HTERT RPE-1 (cell line): ENCODE data around the gene MBOAT2.

Experiments used
- in situ Hi-C: fragments of 300-500 bp; cut with MboI; formaldehyde crosslinking; loops from 4 replicates; pipeline ENCODE4 v1.14.3; 2020; ENCODE audit warnings: low sequenced_read_pairs

MBOAT2 gene

DNA sequence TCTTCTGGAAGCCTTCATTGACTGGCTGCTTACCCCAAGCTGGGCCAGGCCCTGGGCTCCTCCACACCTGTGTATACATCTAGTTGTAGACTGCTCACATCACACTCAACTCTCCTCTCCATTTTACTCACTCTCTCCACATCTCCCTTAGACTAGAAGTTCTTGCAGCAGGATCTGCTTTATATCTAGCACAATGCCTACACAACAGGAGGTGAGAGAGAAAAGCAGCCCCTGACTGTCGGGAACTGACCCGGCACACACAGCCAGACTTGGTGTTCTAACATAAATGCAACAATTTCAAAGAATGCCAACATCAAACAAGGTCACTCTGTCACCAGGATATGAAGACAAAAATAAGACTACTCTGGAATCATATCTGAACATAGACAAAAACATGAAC, 172.0 kb downstream of the MBOAT2 start:
- in situ Hi-C loops: no loop called here

DNA sequence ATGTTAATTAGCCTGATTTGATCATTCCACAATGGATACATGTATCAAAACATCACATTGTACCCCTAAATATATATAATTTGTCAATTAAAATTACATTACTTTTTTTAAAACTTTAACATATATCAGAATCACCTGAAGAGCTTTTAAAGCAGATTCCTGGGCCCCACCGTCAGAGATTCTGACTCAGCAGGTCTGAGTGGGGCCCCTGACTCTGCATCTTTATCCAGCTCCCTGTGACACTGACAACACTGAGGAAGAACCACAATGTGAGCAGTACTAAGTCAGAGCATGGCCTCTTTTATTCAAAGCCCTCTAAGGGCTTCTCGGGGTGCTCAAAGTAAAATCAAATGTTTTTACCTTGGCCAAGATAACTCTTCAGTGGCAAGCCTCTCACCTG, 175.8 kb downstream of the MBOAT2 start:
- in situ Hi-C loops: no loop called here

DNA sequence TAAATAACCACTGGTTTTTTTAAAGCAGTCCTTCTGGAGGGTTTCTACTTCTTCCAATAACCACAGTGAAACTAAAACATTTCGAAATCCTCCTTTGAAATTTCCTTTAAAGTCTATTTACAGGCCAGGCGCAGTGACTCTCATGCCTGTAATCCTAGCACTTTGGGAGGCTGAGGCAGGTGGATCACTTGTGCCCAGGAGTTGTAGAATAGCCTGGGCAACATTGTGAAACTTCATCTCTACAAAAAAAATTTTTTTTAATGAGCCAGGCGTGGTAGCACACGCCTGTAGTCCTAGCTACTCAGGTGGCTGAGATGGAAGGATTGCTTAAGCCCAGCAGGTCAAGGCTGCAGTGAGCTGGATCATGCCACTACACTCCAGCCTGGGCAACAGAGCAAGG, 181.3 kb downstream of the MBOAT2 start:
- in situ Hi-C loops: no loop called here

DNA sequence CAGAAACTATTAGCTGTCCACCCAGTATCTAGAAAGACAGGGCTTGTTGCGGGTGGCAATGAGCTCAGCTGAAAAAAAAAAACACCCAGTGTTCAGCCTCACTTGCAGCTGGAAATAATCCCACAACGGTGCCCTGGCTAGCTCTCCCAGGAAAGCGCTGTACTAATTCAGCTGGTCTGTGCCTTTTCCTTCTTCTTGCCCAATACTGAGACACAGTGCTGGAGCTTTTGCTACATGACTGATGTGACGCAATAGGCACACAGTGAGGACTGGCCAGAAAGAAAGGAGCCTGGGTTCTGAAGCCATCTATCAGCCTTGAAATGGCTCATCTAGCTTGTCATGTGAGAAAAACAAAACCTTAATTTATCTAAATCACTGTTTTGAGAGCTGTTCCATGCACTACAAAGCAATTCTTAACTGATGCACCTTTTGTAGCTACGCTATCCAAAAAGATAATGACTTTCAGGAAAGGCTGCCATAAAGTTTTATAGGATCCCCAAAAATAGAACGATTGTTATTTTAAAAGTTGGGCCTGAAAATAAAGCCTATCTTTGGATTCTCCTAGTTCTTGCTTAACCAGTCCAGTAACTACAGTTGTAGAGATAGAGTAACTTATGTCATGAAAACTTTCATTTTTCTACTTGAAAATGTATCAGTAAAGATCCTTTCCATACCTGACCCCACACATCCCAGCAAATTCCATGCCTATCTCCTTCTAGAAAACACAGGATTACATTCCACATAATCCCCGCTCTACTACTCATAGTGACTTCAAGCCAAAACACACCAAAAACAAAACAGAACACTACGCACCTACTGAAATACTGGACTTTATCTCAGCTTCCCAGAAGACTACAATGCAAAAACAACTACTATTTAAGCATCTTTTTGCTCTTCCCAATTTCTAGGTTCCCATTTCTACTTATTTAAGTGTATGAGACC, 181.9 kb downstream of the MBOAT2 start:
- in situ Hi-C loops: no loop called here

DNA sequence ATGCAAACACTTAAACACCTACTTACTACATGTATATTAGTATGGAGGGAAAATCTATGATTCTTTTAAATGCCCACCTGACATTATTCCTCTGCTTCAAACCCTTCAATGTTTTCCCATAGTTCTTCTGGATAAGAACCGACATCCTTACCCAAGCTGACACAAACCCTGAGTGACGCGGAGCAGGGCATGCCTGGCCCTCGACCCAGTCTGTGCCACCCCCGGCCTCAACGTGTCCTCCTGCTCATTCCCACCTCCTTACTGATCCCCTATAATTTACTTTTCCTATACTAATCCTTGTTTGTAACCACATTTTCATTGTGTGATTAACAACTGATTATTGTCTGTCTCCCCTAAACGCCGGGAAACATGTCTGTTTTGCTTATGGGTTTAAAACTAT, 183.5 kb downstream of the MBOAT2 start:
- in situ Hi-C loops: no loop called here

DNA sequence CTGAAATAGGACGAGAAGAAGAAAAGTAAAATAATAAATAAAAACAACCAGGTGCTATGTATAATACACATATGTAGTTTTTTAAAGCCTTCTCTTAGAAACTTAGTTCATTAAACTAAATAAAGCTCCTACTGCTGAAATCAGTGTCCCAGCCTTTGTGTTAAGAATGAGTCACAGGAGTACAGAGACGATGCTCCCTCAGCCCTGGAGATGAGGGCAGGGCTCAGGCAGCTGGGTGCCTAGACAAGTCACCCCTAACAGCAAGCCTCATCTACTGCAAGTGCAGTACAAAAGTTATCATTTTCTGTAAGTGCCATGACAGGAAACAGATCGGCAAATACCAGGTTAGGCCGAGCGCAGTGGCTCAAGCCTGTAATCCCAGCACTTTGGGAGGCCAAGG, 184.3 kb downstream of the MBOAT2 start:
- in situ Hi-C loops: no loop called here

DNA sequence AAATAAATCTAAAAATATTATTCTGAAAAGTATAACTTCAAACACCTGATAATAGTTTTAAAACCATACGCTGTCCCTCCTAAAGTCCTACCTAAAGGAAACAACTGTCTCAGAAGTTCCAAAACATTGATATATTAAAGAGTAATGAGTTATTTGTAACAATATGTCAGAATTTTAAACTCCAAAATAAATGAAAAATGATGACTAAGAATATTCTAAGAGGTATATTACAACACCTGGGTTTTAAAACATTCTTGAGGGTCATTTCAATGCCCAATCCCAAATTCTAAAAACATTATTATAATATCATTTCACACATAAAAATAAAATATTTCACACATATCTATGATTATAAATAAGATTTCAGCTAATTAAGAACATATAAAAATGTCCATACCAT, 186.3 kb downstream of the MBOAT2 start:
- in situ Hi-C loops: no loop called here

DNA sequence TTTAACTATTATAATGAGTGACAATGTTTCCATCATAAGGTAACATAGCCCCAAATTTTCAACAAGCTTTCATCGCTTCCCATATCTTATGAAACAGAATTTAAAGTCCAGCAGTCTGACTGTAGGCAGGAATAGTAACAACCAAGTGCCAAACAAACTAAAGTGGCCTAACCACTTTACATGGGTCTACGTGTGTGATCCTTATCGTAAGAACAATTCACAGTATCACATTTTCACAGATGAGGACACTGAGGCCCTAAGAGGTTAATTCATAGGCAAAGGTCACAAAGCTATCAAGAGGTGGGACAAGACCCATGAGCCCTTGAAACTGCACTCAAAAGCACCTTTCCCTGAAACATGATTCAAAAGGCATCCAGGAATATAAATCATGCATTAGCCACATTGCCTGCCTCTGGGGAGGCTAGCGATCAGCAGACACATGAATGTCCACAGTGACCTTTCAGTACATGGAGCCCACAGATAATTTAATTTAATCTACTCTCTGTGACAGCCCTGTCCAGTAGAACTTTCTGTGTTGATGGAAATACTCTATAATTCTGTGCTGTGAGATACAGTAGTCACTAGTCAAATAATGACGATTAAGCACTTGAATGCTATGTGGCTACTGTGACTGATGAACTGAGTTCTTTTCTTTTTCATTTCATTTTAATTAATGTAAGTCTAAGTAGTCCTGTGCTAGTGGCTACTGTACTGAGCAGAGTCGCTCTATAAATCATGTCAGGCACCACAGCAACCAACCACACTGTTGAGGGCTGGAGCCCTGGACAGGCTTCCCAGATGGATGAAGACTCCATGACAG, 196.4 kb downstream of the MBOAT2 start:
- in situ Hi-C loops: no loop called here

DNA sequence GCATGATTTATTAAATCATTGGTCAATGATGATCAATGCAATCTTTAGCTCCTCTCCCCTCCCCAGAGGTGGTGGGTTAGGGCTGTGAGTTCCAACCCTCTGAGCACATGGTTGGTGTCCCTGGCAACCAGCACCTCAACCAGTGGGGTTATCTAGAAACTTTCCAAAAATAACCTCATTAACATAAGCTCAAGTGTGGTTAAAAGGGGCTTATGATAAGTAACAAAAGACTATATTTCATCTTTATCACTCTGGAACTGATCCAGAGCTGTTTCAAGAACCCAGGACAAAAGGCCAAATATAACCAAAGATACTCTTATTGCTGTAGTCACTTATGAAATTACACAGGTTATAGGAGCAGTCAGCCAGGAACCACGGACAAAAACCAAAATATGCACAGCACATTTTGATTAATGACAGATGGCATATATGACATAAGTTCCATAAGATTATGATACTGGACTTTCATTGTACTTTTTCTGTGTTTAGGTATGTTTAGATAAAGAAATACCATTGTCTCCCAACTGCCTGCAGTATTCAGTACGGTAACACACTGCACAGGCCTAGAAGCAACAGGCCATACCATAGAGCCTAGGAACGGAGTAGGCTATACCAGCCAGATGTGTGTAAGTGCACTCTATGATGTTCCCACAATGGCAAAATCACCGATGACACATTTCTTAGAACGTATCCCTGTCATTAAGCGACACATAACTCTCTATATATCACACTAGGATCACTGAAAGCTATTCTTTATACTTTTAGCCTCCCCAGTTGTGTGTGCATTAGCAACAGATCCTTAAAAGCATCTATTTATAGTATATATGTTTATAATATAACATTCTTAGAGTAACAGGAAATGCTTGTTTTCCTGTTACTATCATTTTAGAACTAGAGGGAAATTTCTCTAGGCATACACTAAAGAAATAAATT, 197.9 kb downstream of the MBOAT2 start:
- in situ Hi-C loops: no loop called here

DNA sequence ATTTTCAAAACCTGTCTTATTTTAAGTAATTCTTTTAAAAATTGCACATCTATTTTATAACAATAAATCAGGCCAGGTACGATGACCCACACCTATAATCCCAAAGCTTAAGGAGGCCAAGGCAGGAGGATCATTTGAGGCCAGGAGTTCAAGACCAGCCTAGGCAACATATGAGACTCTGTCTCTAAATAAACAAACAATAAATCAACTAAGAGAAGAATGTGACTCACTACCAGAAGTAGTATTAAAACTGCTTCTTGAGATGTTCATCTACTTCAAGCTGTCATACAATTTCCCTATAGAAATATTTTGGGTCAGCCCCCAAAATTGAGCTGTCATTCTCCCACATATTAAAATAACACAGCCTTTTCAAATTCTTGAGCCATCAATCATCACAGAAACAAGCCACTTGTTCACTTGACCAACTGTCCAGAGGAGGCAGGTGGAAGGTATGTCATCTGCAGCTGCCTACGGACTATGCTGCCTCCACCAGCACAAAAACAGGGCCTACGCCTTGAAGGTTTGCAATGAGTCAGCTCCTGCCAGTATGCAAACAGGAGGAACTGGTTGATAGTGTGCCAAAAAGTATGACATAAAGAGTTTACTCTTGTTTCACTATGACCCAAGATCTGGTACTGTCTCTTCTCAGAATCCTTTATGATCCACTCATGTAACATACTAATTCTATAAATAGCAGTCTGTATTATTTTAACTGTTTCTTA, 199.7 kb downstream of the MBOAT2 start:
- in situ Hi-C loops: no loop called here

DNA sequence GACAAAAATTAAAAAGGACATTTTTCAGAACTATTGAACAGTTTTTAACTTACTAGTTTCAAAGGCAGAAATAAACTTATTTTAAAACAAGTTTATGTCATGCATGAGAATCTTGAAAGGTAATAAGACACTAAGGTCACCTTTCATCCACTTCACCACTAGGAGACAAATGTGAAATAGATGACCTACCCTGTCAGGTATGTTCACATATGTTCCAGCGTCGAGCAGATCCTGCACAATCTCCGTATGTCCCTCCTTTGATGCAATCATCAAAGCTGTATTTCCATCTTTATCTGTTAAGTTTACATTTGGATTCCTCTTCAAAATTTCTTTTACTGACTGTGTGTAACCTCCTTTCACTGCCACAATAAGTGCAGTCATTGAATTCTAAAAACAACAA, 200.7 kb downstream of the MBOAT2 start:
- in situ Hi-C loops: no loop called here
